HL-60/S4 treated with phorbol 12-myristate 13-acetate at 8.2 ng/mL for 4 days and 3 days (cell line): ENCODE results near the gene DIS3L2.
"Not testable (repeated sequence)": the region's sequence is repeated elsewhere in the genome, so short reads cannot be mapped to it uniquely, and the experiment has no call there.

Experiments
- in situ Hi-C: fragments of 300-500 bp; cut with MboI; formaldehyde crosslinking; loops from 2 replicates; pipeline ENCODE4 v1.15.0; 2022; ENCODE audit warnings: low sequenced_read_pairs

The DIS3L2 gene

DNA sequence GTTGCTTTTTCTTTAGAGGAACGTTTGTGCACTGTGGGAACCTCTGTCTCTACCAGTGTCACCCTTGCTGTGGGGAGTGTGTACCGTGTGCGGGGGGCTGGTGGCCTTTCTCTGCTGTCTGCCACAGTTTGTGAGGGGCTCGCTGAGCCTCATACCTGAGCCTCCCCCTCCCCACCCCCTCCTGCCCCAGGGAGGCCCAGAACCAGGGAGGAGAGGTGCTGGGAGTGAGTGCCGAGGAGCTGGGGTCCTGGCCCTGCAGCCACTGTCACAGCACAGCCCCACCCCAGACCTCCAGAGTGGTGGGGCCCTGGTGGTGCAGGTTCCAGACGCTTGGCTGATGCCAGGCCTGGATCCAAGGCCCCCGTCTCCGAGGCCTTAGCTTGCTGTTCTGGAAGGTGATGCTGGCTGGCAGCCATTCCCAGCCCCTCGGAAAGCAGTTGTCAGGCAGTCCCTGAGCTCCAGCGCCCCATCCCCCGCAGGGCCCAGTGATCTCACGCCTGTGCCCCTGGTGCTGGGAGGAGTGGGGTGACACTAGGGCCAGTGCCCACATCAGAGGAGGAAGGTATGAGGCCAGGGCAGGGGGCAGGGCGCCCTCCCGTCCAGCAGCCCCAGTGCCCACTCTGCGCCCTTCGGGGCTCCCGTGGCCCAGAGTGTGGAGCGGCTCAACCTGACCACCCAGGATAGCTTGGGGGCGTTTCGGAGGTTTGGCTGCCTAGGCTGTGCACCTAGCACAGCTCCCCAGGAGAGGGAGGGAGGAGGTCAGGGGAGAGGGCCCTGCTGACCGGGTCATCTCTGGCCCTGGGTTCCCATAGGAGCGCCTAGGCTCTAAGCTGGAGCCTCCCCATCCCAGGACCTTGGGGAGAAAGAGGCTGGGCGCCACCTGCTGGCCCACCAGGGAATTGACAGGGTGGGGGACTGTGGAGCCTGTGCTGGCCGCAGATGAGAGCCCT lies 364.1 kb downstream of the DIS3L2 start:
- in situ Hi-C loops = no loop called here

DNA sequence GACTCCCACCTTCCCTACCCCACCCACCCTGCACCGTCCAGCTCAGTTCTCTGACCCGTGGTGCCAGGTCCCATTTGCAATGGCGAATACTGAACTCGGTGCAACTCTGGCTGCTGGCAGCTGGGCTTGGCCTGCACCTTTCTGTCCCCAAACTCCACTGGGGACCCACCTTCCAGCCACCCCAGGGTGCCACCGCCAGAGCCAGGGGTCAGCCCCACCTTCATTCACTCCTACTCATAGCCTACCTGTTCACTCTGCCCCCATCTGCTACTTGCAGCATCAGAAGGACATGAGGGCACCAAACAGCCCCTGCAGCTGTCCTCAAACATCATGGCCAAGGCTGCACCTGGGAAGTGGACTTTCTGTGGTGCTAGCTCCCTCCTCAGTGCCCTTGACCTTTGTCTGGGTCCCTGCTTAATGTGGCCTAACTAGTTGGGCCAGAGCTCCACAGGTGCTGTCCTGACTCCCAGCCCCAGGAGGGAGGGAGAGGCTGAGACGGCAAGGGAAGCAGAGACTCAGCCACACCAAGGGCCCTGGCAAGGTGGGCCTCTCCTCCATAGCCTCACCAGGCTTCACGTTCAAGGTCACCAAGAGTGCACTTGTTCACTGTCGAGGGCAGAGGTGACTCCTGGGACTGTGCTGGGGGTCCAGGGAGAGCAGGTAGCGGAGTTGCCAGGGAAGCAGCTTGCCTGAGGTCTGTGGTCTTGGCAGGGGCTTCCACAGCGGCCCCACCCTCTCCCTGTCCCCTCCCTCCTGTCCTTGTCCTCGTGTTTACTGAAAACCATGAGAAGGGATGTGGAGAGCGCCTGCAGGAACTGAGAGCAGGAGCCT lies 365.0 kb downstream of the DIS3L2 start:
- in situ Hi-C loops = not testable (repeated sequence)

DNA sequence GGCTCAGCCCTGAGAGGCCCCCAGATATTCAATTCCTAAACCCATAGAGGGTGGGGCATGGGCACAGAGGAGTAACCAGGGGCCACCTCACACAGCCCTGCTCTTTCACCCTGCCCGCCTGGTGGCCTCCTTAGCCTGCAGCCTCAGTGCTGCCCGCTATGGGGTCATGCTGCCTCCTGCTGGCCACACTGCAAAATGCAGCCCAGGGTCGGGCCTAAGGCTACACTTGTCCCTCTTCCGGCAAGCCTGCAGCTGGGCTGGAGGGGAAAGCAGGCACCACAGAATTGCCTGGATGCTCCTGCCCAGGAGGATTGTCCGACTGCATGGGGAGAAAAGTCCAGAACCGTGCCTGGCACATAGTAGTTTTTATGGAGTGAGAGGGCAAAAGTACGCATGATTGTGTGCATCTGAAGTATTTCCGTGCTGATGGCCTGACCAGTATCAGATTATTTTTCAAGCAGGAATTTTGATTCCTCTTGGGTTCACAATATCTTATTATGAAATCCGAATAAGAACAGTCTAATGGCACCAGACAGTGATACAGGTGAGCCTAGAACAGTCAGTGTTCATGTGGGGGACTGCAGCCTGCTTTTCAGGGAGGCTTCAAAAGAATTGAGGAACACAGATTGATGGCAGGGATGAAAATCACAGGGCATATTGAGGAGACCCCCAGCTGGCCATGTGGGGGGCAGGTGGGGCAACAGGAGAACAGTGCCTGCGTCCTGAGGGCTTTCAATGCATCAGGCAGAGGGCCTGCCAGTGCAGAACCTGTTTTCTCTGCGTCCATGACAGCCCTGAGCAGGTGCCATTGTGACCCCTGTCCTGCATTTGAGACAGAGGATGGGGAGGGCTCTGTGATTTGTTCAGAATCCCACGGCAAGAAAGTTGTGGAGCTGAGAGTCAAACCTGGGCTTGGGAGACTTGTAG lies 365.9 kb downstream of the DIS3L2 start:
- in situ Hi-C loops = no loop called here

DNA sequence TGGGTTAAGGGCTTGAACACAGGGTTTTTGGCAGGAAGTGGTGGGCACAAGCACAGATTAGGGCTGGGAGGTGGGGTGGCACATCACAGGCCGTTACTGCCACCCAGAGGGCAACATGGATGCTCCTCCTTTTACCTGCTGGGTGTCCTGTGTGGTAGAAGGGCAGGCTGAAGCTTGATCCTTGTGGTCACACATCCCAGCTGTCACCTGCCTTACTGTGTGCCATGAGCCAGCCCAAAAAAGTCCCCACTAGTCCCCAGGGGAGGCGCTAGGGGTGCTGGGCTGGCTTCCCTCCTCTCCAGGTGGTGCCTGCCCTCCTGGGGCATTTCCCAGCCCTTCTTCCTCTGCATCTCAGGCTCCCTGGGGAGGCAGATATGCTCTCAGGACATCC lies 366.5 kb downstream of the DIS3L2 start:
- in situ Hi-C loops = no loop called here

DNA sequence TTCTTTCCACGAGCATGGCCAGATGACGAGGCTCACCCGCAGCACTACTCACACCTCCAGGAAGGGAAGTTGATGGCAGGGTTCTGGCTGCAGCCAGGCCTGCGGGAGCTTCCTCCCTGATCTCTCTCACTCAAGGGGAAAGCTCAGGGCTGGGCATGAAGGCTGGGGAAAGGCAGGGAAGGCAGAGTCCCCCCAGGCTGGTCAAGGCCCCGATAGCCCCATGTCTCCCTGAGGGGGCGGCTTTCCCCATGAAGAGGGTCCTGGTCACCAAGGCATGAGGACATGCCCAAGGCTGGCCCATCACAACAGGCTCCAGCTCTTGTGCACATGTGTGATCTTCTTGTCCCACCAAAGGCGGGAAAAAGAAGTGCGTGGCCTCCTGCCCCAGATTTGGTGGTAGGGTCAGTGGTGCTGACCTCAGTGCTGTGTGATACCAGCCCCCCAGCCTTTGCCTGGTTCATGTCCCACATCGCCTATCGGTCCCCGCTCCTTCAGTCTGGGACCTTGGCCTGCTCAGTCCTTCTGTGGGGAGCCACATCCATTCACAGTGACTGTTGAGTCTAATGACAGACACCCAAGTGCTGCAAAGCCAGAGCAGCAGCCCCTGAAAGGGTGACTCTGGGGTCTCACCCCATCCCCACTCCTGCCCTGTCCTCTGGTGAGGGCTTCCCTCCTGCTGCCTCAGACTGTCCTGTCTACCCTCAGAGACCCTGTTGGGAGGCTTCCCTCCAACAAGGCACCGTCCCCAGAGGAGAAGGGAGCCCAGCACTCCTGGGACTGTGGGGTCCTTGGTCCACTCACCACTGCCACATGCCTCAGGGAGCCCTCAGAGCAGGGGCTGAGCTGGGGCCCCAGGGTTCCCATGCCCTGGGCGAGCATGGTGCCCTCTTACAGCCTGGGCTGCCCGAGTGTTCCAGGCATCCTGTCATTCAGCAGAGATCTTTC lies 367.3 kb downstream of the DIS3L2 start:
- in situ Hi-C loops = no loop called here

DNA sequence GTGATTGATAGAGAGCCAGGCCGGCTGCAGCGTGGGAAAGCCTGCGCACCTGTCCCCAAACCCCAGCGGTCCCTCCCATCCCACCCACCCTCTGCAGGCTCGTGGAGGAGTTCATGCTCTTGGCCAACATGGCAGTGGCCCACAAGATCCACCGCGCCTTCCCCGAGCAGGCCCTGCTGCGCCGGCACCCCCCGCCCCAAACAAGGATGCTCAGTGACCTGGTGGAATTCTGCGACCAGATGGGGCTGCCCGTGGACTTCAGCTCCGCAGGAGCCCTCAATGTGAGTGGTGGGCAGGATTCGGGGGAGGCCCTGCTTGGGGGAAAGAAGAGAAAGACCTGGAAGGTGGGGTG lies 368.2 kb downstream of the DIS3L2 start:
- in situ Hi-C loops = no loop called here

DNA sequence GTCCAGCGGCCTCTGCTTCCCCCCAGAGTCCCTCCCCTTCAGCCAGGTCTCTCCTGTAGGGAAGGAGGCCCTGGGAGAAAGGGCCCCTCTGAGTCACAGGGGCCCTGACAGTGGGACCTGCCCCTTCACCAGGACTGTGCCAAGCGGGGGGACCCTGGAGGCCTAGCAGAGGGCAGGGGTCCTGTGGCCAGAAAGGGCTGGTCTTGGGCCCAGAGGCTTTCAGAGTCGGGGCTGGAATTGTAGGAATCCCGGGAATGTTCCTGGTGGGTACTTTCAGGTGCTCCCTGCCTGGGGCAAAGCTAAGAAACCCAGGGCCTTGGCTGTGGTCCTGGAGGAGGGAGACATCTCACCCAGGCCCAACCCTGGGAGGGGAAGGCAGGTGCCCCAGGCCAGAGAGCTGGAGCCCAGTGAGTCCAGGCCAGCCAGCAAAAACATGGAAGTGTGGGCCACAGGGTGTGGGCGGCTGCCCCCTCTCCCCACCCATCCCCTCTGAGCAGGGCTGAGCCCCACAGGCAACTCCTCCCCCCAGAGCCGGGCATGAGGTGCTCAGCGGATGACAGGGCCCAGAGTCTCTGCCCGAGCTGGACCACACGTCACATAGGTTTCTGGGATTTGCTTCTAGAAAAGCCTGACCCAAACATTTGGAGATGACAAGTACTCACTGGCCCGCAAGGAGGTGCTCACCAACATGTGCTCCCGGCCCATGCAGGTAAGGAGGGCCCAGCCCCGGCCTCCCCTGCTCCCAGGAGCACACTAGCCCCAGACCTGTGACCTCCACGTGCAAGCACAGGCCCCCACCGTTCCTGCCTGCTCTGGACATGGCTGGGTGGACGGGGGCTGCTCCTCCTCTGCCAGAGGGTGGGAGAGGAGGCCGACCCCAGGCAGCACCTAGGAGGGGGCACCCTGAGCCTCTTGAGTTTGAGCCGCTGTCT lies 368.8 kb downstream of the DIS3L2 start:
- in situ Hi-C loops = no loop called here

DNA sequence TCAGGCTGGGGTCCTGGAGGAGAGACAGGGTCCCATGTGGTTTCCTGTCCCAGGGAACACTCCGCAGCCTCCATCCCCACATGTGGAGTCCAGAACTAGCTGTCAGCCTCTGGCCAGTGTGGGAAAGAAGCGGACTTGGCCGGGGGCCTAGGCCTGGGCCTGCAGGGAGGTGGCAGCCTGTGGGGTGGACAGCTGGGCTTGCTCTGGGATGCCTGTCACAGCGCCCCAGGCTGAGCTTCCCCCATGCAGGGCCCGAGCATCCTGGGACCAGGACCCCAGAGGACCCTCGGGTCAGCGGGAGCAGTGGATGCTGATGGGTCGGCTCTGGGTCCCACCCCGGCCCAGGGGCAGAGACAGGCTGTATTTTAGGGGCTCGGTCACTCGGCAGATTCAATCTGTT lies 369.5 kb downstream of the DIS3L2 start:
- in situ Hi-C loops = not testable (repeated sequence)

DNA sequence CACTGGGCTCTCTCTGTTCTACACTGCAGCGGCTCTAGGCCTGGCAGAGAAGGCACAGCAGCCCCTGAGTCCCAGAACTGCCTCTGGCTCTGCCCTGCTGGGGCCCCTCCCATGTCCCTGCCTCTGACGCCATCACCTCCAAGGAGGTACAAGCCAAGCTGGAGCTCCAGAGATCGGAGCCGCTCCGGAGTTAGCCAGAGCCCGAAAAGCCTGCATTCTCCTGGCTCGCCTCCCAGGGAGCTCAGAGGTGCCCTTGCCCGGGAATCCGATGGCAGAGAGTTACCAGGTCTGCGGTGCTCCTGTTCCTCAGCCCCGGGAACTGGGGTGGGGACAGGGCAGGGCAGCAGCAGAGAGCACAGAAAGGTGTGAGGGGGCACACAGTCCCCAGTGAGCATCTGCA lies 370.1 kb downstream of the DIS3L2 start:
- in situ Hi-C loops = not testable (repeated sequence)

DNA sequence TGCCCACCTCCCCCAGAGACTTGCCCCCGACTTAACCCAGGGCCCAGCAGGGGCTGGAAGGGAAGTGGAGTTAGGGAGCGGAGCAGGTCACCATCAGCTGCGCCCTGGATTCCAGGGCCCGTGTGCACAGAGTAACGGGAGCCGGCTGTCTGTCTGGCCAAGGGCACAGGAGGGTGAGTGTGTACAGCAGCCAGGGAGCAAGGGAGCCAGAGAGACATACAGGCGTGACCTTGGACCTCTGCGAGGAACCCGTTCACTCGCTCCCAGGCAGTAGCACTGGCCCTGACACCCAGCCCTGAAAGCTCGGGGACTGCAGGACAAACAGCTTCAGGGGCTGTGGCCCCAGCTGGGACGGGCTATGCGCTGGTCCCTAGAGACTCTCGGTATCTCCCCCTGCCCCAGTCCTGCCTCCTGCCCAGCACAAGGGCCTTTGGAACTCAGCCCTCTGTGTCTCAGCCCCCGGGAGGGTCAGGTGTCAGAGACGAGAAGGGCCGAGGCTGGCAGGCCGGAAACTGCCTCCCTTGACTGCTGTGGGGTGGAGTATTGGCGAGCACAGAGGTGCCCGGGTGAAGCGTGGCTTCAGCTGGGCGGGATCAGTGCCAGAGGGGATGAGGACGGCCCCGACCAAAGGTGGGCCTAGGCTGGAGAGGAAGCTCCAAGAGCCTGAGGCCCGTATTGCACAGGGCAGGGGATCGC lies 370.9 kb downstream of the DIS3L2 start:
- in situ Hi-C loops = not testable (repeated sequence)

DNA sequence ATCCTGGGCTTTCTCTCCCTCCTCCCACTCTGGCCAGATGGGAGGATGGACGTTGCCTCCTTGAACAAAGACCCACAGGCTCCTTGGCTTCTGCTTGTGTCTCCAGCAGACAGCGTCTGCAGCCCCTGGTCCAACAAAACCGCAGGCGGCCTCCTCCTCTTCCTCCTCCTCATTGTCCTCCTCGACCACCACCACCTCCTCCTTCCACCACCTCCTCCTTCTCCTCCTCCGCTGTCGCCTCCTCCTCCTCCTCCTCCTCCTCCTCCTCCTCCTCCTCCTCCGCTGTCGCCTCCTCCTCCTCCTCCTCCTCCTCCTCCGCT lies 371.4 kb downstream of the DIS3L2 start:
- in situ Hi-C loops = no loop called here

DNA sequence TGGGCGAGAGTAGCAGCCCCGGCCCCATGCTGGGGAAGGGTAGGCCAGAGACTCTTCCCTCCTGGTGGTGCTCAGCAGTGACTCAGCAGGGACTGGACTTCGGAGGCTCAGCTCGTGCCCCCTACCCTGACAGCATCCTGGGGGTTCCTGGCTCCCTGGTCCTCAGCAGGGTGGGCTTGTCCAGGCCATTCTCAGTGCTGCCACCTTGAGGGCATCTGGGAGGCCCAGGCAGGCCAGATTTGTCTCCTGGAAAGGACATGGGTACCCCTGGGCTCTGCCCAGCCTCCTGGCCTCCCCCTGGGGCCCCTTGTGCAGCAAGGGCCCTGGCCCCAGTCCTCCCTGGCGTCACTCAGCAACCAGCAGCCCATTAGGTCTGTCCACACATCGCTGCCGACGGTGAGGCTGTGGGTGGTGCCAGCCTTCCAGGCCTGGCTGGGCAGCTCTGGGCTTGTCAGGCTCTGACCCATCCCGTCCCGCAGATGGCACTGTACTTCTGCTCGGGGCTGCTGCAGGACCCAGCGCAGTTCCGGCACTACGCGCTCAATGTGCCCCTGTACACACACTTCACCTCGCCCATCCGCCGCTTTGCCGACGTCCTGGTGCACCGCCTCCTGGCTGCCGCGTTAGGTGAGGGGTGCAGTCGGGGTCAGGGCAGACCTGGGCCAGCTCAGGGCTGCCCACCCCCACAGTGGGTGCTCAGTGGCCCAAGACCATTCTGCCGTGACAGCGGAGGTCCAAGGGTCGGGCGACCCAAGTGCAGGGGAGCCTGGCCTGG lies 372.0 kb downstream of the DIS3L2 start:
- in situ Hi-C loops = no loop called here

DNA sequence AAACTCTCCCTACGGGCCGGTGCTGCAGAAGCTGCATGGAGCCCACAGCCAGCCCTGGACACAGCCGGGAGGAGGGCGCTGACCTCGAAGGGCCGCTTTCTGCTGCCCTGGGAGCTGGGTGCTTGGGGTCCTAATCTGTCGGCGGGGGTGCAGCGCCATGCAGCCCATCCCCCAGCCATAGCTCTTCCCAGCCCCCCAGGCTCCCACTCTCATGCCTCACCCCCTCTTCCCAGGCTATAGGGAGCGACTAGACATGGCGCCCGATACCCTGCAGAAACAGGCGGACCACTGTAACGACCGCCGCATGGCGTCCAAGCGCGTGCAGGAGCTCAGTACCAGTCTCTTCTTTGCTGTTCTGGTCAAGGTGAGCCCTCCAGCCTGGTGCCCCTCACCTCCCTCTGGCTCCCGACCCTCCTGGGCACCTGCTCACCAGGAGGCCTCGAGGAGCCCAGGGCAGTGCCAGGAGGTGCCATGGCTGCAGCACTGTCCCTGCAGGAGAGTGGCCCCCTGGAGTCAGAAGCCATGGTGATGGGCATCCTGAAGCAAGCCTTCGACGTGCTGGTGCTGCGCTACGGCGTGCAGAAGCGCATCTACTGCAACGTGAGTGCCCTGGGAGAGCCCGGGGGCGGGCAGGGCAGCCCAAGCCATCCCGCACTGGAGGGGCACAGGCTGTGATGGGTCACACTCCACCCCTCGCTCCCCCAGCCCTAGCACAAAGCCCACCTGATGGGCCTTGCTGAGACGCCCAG lies 372.8 kb downstream of the DIS3L2 start:
- in situ Hi-C loops = not testable (repeated sequence)

DNA sequence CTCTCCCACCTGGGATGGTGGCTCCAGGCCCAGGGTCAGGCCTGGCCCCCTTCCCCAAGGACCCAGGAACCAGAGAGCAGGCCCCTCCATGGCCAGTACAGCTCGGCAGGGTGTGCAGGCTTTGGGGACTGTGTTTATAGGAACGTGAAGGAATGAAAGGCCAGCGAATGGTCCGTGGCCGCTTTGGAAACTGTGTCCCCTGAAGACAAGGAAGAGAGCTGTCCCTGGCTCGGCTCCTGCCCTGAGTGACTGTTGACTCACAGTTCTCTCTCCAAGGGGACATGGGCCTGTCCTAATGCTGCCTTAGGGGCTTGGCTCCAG lies 373.3 kb downstream of the DIS3L2 start:
- in situ Hi-C loops = not testable (repeated sequence)

DNA sequence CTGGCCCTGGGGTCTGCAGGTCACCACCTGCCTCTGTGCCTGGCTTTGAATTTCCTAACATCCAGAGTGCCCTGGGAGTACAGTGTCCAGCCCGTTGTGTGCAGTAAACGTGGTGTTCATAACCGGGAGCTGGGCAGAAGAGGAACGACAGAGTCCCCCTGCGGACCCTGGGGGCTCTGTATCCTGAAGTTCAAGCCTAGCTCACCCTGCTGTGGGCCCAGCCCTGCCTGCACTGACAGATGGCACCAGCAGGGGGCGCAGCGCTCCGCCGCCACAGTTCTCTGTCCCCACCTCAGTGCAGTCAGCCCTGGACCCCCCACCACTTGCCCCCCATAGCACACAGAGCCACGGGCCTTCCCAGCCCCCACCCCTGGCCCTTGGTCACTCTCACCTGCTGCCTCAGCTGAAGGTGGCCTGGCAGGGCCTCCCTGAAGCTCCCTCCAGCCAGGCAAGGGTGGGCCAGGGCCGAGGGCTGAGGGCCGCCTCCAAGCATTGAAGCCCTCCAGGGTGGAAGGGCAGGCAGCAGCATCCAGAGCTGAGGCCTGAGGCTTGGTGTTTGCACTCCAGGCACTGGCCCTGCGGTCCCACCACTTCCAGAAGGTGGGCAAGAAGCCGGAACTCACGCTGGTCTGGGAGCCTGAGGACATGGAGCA lies 373.8 kb downstream of the DIS3L2 start:
- in situ Hi-C loops = not testable (repeated sequence)

DNA sequence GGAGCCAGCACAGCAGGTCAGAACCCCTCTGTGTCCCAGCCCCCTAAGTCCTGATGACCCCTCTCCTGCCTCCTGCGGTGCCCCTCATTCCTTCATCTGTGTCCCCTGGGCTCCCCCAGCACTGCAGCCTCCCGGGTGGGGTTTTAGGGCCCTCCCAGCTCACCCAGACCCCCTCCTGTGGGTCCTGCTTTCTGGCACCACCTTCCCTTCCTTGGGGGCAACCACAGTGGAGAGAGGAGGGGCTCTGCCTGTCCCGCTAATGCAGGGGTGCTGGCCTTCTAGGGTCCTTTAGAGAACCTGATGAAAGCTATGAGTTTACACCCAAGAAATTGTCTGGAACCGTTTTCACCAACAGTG lies 374.3 kb downstream of the DIS3L2 start:
- in situ Hi-C loops = no loop called here
